Measurements from ENCODE around the gene TPRN. TPM values are rescaled to one million over a fixed set of nuclear protein-coding genes. Genes with fewer than 3 reads are reported as not detected.

TPRN gene
- total RNA-seq, 1 experiment from 2014 or later, result 8.5 TPM

GRCh38 chr9:137173796-137174664 lies 26.5 kb downstream of the TPRN start:
- no peak for DNase-seq (ENCODE audit: low read depth)

GRCh38 chr9:137172901-137173795 lies 27.4 kb downstream of the TPRN start:
- DNase-seq (ENCODE audit: low read depth), result peak; percentile 50

GRCh38 chr9:137171149-137171900 lies 29.2 kb downstream of the TPRN start:
- no peak for DNase-seq (ENCODE audit: low read depth)

GRCh38 chr9:137170486-137171148 lies 29.9 kb downstream of the TPRN start:
- DNase-seq (ENCODE audit: low read depth), result no peak

GRCh38 chr9:137169896-137170358 lies 30.6 kb downstream of the TPRN start, which contains the start of gene LRRC26:
Gene LRRC26 (minus strand): TSS chr9:137170051. CDS start chr9:137169943, 108 bp downstream.
- no peak for DNase-seq (ENCODE audit: low read depth)

- DNase-seq (ENCODE audit: low read depth), result peak; percentile 49
Measured at GRCh38 chr9:137168904-137169856, 31.4 kb downstream of the TPRN start.

GRCh38 chr9:137168573-137168903 lies 32.0 kb downstream of the TPRN start:
- no peak for DNase-seq (ENCODE audit: low read depth)

- no peak for DNase-seq (ENCODE audit: low read depth)
Measured at GRCh38 chr9:137167747-137168572, 32.6 kb downstream of the TPRN start.

- DNase-seq (ENCODE audit: low read depth), result no peak
Measured at GRCh38 chr9:137167277-137167746, 33.2 kb downstream of the TPRN start.

- no peak for DNase-seq (ENCODE audit: low read depth)
Measured at GRCh38 chr9:137166380-137167229, 33.9 kb downstream of the TPRN start.

GRCh38 chr9:137165250-137165836 lies 35.2 kb downstream of the TPRN start:
- no peak for DNase-seq (ENCODE audit: low read depth)

GRCh38 chr9:137164370-137165249 lies 35.9 kb downstream of the TPRN start:
- DNase-seq (ENCODE audit: low read depth), result no peak

- no peak for DNase-seq (ENCODE audit: low read depth)
Measured at GRCh38 chr9:137163805-137164204, 36.7 kb downstream of the TPRN start.

- DNase-seq (ENCODE audit: low read depth), result no peak
Measured at GRCh38 chr9:137163365-137163715, 37.2 kb downstream of the TPRN start.

- DNase-seq (ENCODE audit: low read depth), result no peak
Measured at GRCh38 chr9:137162505-137163364, 37.8 kb downstream of the TPRN start.

Measured in M059J (cell line).